Endodermal cell (in vitro differentiated cells): ENCODE measurements around the gene GALNT17. TPM values are rescaled to one million over a fixed set of nuclear protein-coding genes. Genes with fewer than 3 reads are reported as not detected.

Experiments
- DNase-seq: peaks from one replicate; pipeline ENCODE4 v3.0.0-alpha.2; 2017
- H3K27ac ChIP-seq: 2 replicates; pipeline ENCODE4 v1.5.1; 2013; ENCODE audit warnings: mild to moderate bottlenecking, low read depth, low read length, moderate library complexity
- H3K27me3 ChIP-seq: 2 replicates; pipeline ENCODE4 v1.6.1; 2013; ENCODE audit warnings: mild to moderate bottlenecking, low read length, moderate library complexity; ENCODE audit not compliant: insufficient read depth, control insufficient read depth, poor library complexity, severe bottlenecking
- H3K36me3 ChIP-seq: 2 replicates; pipeline ENCODE4 v1.7.0; 2013; ENCODE audit warnings: mild to moderate bottlenecking, low read length, moderate library complexity; ENCODE audit not compliant: control insufficient read depth, insufficient read depth
- H3K4me1 ChIP-seq: one replicate; pipeline ENCODE4 v1.7.0; 2013; ENCODE audit warnings: low read length; ENCODE audit not compliant: control insufficient read depth, insufficient read depth
- H3K4me3 ChIP-seq: 2 replicates; pipeline ENCODE4 v1.5.1; 2013; ENCODE audit warnings: mild to moderate bottlenecking, low read length, moderate library complexity
- H3K9ac ChIP-seq: 2 replicates; pipeline ENCODE4 v1.6.1; 2013; ENCODE audit warnings: mild to moderate bottlenecking, low read length, moderate library complexity; ENCODE audit not compliant: poor library complexity, severe bottlenecking; ENCODE audit errors: extremely low read depth
- H3K9me3 ChIP-seq: 2 replicates; pipeline ENCODE4 v1.6.1; 2013; ENCODE audit warnings: mild to moderate bottlenecking, low read length, moderate library complexity; ENCODE audit not compliant: control insufficient read depth
- H3K27ac Mint-ChIP-seq: 2 replicates; pipeline ENCODE4 v1.8.0; 2020; ENCODE audit warnings: mixed read lengths
- H3K27me3 Mint-ChIP-seq: 2 replicates; pipeline ENCODE4 v1.8.0; 2021; ENCODE audit warnings: mild to moderate bottlenecking, mixed read lengths; ENCODE audit not compliant: insufficient read depth
- H3K36me3 Mint-ChIP-seq: 2 replicates; pipeline ENCODE4 v1.8.0; 2020; ENCODE audit warnings: low read depth, mixed read lengths
- H3K4me1 Mint-ChIP-seq: 2 replicates; pipeline ENCODE4 v1.8.0; 2020; ENCODE audit warnings: mixed read lengths
- H3K4me3 Mint-ChIP-seq: 2 replicates; pipeline ENCODE4 v1.8.0; 2020; ENCODE audit warnings: mild to moderate bottlenecking, moderate library complexity, mixed read lengths
- H3K9me3 Mint-ChIP-seq: 2 replicates; pipeline ENCODE4 v1.8.0; 2020; ENCODE audit warnings: mild to moderate bottlenecking, mixed read lengths
- CTCF ChIP-seq: fragments of 200-600 bp; sonication (generic); conservative IDR thresholded peaks from 2 replicates; pipeline ENCODE4 v1.5.0; 2021; ENCODE audit warnings: antibody characterized with exemption, mild to moderate bottlenecking
- WGBS, 2 experiments: methylation state at CpG; one replicate each; pipeline versions ENCODE4 v1.1.5 to v1.1.7; 2013; ENCODE audit warnings: missing lambda C conversion rate in 2 of 2, mixed read lengths in 1 of 2; ENCODE audit not compliant: insufficient coverage in 1 of 2, insufficient read length in 1 of 2; 5-methylcytosine and 5-hydroxymethylcytosine counted together
- total RNA-seq, 2 donors: library from RNA; stranded (reverse); fragmentation: NEBNext Ultra II Directional in 1 of 2; extraction: Animal tissue kit (Norgen Biotek cat#: 25700) in 1 of 2; gene quantifications; 2 replicates in 1 of 2; 3 replicates in 1 of 2; pipeline ENCODE4 v1.2.1, GENCODE V29; 2021

The GALNT17 gene
- total RNA-seq, 2 donors from 2014 or later = 60.4 to 61.3 TPM

- Mint-ChIP-seq H3K27ac (peak overlapping the region; percentile 72), H3K4me3 (no peak overlapping the region), H3K36me3 (peaks cover 42% of the 10 kb centered on the region), H3K27me3 (no peaks in the 10 kb centered on the region), H3K4me1 (peaks cover 69% of the 10 kb centered on the region), H3K9me3 (peaks cover 7% of the 10 kb centered on the region)
- Histone ChIP-seq H3K4me3 (peak overlapping the region; percentile 7), H3K9me3 (peaks cover 31% of the 10 kb centered on the region), H3K27ac (peak overlapping the region; percentile 35), H3K27me3 (no peaks in the 10 kb centered on the region), H3K36me3 (peaks cover 57% of the 10 kb centered on the region), H3K4me1 (peaks cover 28% of the 10 kb centered on the region), H3K9ac (no peak overlapping the region)
- DNase-seq = no peak
- no peak for TF ChIP-seq CTCF
- 52 to 65% methylated on average over 5 of the region's 5 CpGs for WGBS, 2 experiments
Measured at GRCh38 chr7:71466448-71467145, 334.7 kb downstream of the GALNT17 start.

GRCh38 chr7:71470326-71470725 lies 338.4 kb downstream of the GALNT17 start:
- peak overlapping the region; percentile 15 for H3K27ac Mint-ChIP-seq
- H3K27me3 Mint-ChIP-seq = no peaks in the 10 kb centered on the region
- no peak for DNase-seq
- peaks cover 68% of the 10 kb centered on the region for H3K36me3 Mint-ChIP-seq
- H3K4me1 ChIP-seq = peaks cover 5% of the 10 kb centered on the region
- H3K4me1 Mint-ChIP-seq = peaks cover 51% of the 10 kb centered on the region
- H3K9me3 ChIP-seq = peaks cover 65% of the 10 kb centered on the region
- 83 to 93% methylated on average over 3 to 6 of the region's 6 CpGs for whole genome bisulfite sequencing, 2 experiments
- peaks cover 40% of the 10 kb centered on the region for H3K9me3 Mint-ChIP-seq
- no peak overlapping the region for H3K9ac ChIP-seq
- peaks cover 83% of the 10 kb centered on the region for H3K36me3 ChIP-seq
- no peak for TF ChIP-seq CTCF
- no peak overlapping the region for H3K4me3 Mint-ChIP-seq
- no peak overlapping the region for H3K4me3 ChIP-seq
- H3K27me3 ChIP-seq = no peaks in the 10 kb centered on the region
- no peak overlapping the region for H3K27ac ChIP-seq

GRCh38 chr7:71470830-71471229 lies 338.9 kb downstream of the GALNT17 start:
- Histone ChIP-seq H3K27ac (no peak overlapping the region), H3K4me1 (peaks cover 4% of the 10 kb centered on the region), H3K9me3 (peaks cover 66% of the 10 kb centered on the region), H3K9ac (no peak overlapping the region), H3K27me3 (no peaks in the 10 kb centered on the region), H3K36me3 (peaks cover 81% of the 10 kb centered on the region), H3K4me3 (no peak overlapping the region)
- H3K4me3 Mint-ChIP-seq = no peak overlapping the region
- TF ChIP-seq CTCF = no peak
- H3K9me3 Mint-ChIP-seq = peaks cover 43% of the 10 kb centered on the region
- H3K36me3 Mint-ChIP-seq = peaks cover 71% of the 10 kb centered on the region
- 86 to 91% methylated on average over 1 of the region's 1 CpG for WGBS, 2 experiments
- no peak for DNase-seq
- no peaks in the 10 kb centered on the region for H3K27me3 Mint-ChIP-seq
- peak overlapping the region; percentile 69 for H3K27ac Mint-ChIP-seq
- peaks cover 46% of the 10 kb centered on the region for H3K4me1 Mint-ChIP-seq
